BLaER1 (cell line): ENCODE data around the gene PCGF3.

ENCODE experiments used
- H3K27ac ChIP-seq: shearing (Covaris generic); formaldehyde crosslinking; 2 replicates; pipeline ENCODE4 v1.8.1; 2022
- H3K27me3 ChIP-seq: shearing (Covaris generic); formaldehyde crosslinking; 2 replicates; pipeline ENCODE4 v1.8.1; 2022
- H3K36me3 ChIP-seq: shearing (Covaris generic); formaldehyde crosslinking; 2 replicates; pipeline ENCODE4 v1.8.1; 2022
- H3K4me1 ChIP-seq: shearing (Covaris generic); formaldehyde crosslinking; 2 replicates; pipeline ENCODE4 v1.8.1; 2022
- H3K4me2 ChIP-seq: shearing (Covaris generic); formaldehyde crosslinking; 2 replicates; pipeline ENCODE4 v1.8.1; 2022
- H3K4me3 ChIP-seq: shearing (Covaris generic); formaldehyde crosslinking; 2 replicates; pipeline ENCODE4 v1.8.1; 2022
- H3K9ac ChIP-seq: shearing (Covaris generic); formaldehyde crosslinking; 2 replicates; pipeline ENCODE4 v1.8.1; 2022
- H3K9me3 ChIP-seq: shearing (Covaris generic); formaldehyde crosslinking; 2 replicates; pipeline ENCODE4 v1.8.1; 2022
- H4K20me1 ChIP-seq: shearing (Covaris generic); formaldehyde crosslinking; 2 replicates; pipeline ENCODE4 v1.8.1; 2022
- Cebpa-rat ChIP-seq: shearing (Covaris generic); IDR thresholded peaks from 2 replicates; pipeline ENCODE4 v1.8.1; 2022

The PCGF3 gene

DNA sequence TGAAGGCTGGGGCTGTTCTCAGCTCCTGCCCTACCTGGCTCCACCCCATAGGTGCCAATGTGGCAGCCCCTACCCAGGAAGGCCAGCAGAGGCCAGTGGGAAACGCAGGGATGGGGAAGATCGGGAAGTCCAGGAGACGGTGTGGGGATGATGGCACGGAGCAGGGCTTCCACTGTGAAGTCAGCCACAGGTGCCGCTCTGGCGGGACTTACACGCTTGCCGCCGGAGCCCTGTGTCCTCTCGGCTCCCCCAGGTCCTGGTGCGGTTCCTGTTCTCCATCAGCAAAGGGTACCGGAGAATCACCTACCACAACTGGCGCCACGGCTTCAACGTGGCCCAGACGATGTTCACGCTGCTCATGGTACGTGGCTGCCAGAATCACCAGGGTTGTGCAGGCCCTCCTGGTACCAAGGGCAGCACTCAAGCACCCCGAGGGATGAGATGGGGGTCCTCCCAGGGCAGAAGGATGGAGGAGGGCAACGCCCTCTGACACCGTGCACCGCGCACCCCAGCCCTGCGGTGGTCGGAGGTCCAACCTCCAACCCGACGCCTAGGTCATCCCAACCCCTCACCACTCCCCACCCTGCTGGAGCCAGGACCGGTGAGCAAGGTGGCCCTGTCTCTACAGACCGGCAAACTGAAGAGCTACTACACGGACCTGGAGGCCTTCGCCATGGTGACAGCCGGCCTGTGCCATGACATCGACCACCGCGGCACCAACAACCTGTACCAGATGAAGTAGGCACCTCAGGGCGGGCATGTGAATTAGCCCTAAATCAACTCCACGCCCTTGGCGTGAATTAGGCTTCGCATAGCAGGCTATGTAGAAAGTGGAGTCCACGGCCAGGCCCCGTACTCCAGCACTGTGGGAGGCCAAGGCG lies 43.5 kb upstream of the PCGF3 start:
- peaks cover 34% of the 10 kb centered on the region for H3K4me1 ChIP-seq
- no peaks in the 10 kb centered on the region for H4K20me1 ChIP-seq
- H3K4me3 ChIP-seq, result no peak overlapping the region
- H3K9ac ChIP-seq, result no peak overlapping the region
- H3K36me3 ChIP-seq, result peaks cover 23% of the 10 kb centered on the region
- no peak for TF ChIP-seq Cebpa-rat
- H3K27ac ChIP-seq, result no peak overlapping the region
- H3K4me2 ChIP-seq, result no peak overlapping the region
- no peaks in the 10 kb centered on the region for H3K9me3 ChIP-seq
- H3K27me3 ChIP-seq, result no peaks in the 10 kb centered on the region

GRCh38 chr4:663046-663437 lies 42.6 kb upstream of the PCGF3 start:
- H3K36me3 ChIP-seq, result peaks cover 23% of the 10 kb centered on the region
- H3K27ac ChIP-seq, result peak overlapping the region; percentile 96
- no peaks in the 10 kb centered on the region for H3K27me3 ChIP-seq
- H4K20me1 ChIP-seq, result no peaks in the 10 kb centered on the region
- TF ChIP-seq Cebpa-rat, result no peak
- H3K4me2 ChIP-seq, result peak overlapping the region; percentile 91
- H3K4me3 ChIP-seq, result peak overlapping the region; percentile 92
- H3K4me1 ChIP-seq, result peaks cover 34% of the 10 kb centered on the region
- peak overlapping the region; percentile 90 for H3K9ac ChIP-seq
- no peaks in the 10 kb centered on the region for H3K9me3 ChIP-seq

- Histone ChIP-seq H3K9ac (peak overlapping the region; percentile 90), H3K27ac (peak overlapping the region; percentile 96), H3K36me3 (peaks cover 23% of the 10 kb centered on the region), H3K4me1 (peaks cover 34% of the 10 kb centered on the region), H3K27me3 (no peaks in the 10 kb centered on the region), H4K20me1 (no peaks in the 10 kb centered on the region), H3K9me3 (no peaks in the 10 kb centered on the region), H3K4me2 (peak overlapping the region; percentile 91), H3K4me3 (peak overlapping the region; percentile 92)
- no peak for TF ChIP-seq Cebpa-rat
Observed at GRCh38 chr4:663438-664428, 41.9 kb upstream of the PCGF3 start.

GRCh38 chr4:664713-665231 lies 40.9 kb upstream of the PCGF3 start:
- H3K4me2 ChIP-seq, result peak overlapping the region; percentile 91
- TF ChIP-seq Cebpa-rat, result no peak
- H3K9me3 ChIP-seq, result no peaks in the 10 kb centered on the region
- no peak overlapping the region for H3K9ac ChIP-seq
- H3K27me3 ChIP-seq, result no peaks in the 10 kb centered on the region
- H3K27ac ChIP-seq, result peak overlapping the region; percentile 96; the same call in 1 of the 2 replicates
- H3K36me3 ChIP-seq, result peaks cover 22% of the 10 kb centered on the region
- peak overlapping the region; percentile 92 for H3K4me3 ChIP-seq
- no peaks in the 10 kb centered on the region for H4K20me1 ChIP-seq
- H3K4me1 ChIP-seq, result peaks cover 34% of the 10 kb centered on the region

DNA sequence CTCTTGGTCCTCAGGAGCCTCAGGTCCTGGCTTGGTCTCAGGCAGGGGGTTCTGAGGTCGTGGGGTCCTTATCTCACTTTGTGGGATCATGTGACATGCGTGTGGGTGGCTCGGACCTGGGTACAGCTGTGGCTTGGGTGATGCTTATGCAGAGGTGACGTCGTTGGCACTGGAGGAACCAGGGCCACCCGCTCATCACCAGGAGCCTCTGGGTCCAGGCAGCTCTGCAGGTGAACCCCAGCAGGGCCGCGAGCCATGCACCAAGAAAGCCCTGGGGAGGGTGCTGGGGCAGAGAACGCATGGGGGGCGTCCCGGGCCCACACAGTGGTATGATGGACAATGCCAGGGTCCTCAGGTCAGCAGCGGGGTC lies 40.3 kb upstream of the PCGF3 start:
- Histone ChIP-seq H4K20me1 (no peaks in the 10 kb centered on the region), H3K4me1 (peaks cover 34% of the 10 kb centered on the region), H3K36me3 (peaks cover 21% of the 10 kb centered on the region), H3K9me3 (no peaks in the 10 kb centered on the region), H3K27me3 (no peaks in the 10 kb centered on the region), H3K27ac (peak overlapping the region; percentile 96), H3K9ac (0 out of 2 replicates have a peak overlapping the region, but pooled peaks have one; percentile 58), H3K4me2 (peak overlapping the region; percentile 91), H3K4me3 (no peak overlapping the region)
- TF ChIP-seq Cebpa-rat, result no peak

DNA sequence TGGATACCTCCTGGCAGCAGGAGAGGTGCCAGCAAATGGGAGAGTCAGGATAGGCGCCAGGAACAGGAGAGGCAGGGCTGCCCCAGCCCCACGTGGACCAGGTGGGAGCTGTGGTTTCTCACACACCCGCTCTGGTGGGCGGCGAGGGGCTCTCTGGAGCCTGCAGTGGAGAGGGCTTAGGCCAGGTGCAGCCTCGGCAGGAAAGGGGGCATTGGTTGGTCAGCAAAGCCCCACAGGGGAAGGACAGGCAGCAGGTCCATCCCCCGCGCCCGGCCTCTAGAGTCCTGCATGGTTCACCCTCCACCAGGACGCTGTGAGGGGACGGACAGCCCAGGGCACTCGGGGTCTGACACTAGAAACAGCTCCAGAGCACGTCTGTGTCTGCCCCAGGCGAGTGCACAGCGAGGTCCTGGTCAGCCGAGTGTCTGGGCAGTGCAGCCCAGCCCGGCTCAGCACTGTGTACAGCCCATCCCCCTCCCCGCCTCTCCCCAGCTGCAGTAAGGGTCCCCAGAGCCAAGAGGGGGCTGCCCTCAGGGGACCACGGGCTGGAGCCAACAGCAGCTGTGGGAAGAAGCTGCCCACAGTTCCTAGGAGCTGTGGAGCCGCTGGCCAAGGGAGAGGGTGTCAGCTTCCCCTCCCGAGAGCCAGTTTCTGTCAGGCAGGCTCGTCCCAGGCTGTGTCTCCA lies 39.7 kb upstream of the PCGF3 start:
- Histone ChIP-seq H3K9me3 (no peaks in the 10 kb centered on the region), H3K27ac (peak overlapping the region; percentile 96), H3K4me2 (peak overlapping the region; percentile 91), H3K36me3 (peaks cover 24% of the 10 kb centered on the region), H3K9ac (peak overlapping the region; percentile 58), H3K27me3 (no peaks in the 10 kb centered on the region), H4K20me1 (no peaks in the 10 kb centered on the region), H3K4me1 (peaks cover 34% of the 10 kb centered on the region), H3K4me3 (no peak overlapping the region)
- TF ChIP-seq Cebpa-rat, result no peak

DNA sequence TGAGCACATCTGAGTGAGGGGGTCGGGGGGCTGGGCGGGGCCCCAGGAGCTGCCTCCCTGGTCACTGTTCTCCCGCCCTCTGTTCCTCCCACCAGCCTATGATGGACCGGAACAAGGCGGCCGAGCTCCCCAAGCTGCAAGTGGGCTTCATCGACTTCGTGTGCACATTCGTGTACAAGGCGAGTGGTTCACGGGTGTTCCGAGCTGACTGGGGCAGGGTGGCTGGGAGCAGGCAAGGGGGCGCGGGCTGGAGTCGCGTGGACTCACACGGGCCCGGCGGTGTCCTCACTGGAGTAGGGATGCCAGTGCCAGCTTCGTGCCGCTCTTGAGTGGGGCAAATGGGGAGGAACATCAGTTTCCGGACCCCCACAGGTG lies 39.2 kb upstream of the PCGF3 start:
- no peak for TF ChIP-seq Cebpa-rat
- no peaks in the 10 kb centered on the region for H4K20me1 ChIP-seq
- peaks cover 34% of the 10 kb centered on the region for H3K4me1 ChIP-seq
- peak overlapping the region; percentile 91 for H3K4me2 ChIP-seq
- no peaks in the 10 kb centered on the region for H3K9me3 ChIP-seq
- peak overlapping the region; percentile 58; the same call in 1 of the 2 replicates for H3K9ac ChIP-seq
- H3K36me3 ChIP-seq, result peaks cover 25% of the 10 kb centered on the region
- H3K27me3 ChIP-seq, result no peaks in the 10 kb centered on the region
- no peak overlapping the region for H3K4me3 ChIP-seq
- peak overlapping the region; percentile 96 for H3K27ac ChIP-seq

DNA sequence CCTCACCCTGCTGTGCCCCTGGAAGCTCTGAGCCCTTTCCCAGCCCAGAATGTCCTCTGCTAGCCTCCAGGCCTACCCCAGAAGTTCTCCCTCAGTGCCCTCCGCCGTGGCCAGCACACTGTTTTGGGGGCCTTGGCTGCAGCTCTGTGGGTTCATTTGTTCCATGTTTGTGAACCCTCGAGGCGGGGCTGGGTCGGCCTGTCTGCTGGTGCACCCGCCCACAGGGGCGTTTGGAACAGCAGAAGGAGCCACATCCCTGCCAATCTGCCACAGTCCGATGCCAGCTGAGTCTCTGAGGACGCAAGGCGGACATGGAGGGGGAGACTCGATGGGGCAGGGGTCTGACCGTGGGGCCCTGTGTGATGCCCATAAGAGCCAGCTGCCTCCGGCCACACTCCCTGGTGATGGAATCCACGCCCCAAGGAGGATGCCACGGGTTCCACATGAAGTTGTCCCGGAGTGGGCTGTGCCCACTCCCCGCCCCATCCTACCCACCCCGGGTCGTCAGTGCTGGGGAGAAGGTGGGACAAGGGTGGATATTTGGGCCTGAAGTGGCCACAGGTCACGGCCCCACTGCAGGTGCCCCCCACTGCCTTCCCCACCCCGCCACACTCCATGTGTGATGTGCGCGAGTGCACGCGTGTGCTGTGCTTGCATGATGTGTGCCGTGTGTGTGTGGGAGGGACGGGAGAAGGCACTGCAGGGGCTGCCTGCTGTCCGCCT lies 38.6 kb upstream of the PCGF3 start:
- no peak overlapping the region for H3K4me3 ChIP-seq
- no peaks in the 10 kb centered on the region for H3K27me3 ChIP-seq
- peaks cover 28% of the 10 kb centered on the region for H3K36me3 ChIP-seq
- H3K9ac ChIP-seq, result no peak overlapping the region
- H3K4me2 ChIP-seq, result peak overlapping the region; percentile 91; the same call in 1 of the 2 replicates
- H3K4me1 ChIP-seq, result peaks cover 34% of the 10 kb centered on the region
- TF ChIP-seq Cebpa-rat, result no peak
- no peaks in the 10 kb centered on the region for H3K9me3 ChIP-seq
- no peaks in the 10 kb centered on the region for H4K20me1 ChIP-seq
- peak overlapping the region; percentile 96; the same call in 1 of the 2 replicates for H3K27ac ChIP-seq
